GM19463 (cell line): Measurements from ENCODE around the gene SSTR3.

Experiments
- ATAC-seq: cut with Tn5 transposase; IDR thresholded peaks from one replicate; pipeline ENCODE4 v1.9.1; 2021; ENCODE audit warnings: mild to moderate bottlenecking, moderate library complexity; ENCODE audit not compliant: unreplicated experiment

SSTR3 gene

DNA sequence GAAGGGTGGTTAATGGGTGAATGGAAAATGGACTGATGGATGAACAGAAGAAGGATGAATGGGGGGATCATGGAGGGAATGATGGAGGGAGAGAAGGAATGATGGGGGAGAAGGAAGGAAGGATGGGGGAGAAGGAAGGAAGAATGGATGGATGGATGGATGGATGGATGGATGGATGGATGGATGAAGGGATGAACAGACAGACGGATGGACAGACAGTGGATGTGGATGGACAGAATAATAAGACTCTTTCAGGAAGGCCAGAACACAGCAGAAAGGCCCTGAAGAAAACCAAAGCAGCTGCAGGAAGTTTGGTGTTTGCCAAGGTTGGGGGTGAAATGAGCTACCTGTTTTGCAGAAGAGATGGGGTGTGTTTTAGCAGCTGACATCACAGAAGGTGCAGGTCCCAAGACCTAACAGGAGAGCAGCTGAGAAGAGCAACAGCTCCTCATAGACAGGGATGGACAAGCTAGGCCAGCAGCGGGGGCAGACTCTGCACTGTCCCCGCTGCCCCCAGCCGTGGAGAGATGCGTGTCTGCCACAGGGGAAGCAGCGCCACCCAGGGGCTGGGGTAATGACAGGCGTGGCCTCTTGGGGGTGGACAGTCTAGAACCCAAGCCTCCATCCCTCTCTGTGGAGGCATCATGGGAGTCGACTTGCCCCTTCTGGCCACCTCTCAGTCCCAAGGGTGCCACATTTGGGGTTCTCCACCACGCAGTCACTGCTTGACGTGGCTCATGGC, 42.2 kb downstream of the SSTR3 start:
- no peak for ATAC-seq

DNA sequence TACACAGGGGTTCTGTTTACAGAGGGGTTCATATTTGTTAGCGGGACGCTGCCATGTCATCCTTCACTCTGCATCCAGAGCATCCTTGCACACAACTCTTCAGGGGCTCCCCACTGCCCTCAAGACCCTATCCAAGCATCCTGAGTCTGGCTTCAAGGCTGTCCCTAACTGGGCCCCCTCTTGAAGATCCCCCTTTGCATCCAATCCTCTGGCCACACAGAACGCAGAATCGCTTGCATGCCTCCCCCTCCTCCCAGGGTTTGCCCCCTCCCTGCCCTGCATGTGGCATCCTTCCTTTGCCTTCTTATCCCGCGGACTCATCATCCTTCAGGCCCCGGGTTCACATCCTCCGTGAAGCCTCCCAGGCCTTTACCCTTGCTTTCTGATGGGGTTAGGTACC, 42.9 kb downstream of the SSTR3 start:
- ATAC-seq, result no peak

GRCh38 chr22:37167981-37168647, 44.2 kb downstream of the SSTR3 start:
- ATAC-seq, result no peak

GRCh38 chr22:37167176-37167980, 44.9 kb downstream of the SSTR3 start:
- no peak for ATAC-seq

DNA sequence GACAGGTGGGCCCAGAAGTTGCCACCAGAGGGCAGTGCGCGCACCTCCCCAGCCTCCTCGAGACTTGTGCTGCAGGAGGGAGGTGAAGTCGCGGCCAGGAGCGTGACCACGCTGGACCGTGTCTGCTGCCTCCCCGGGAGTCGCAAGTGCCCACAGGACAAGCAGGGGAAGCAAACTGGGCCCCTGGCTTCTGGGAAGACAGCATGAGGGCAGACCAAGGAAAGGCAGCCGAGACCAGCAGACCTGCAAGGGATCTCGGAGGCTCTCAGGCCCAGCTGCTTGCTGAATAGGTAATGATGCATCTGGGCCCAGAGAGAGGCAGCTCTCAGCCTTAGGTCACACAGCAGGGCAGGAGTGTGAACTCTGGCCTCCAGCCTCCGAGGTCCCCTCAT, 45.6 kb downstream of the SSTR3 start:
- ATAC-seq, result no peak

- ATAC-seq, result no peak
These were observed 46.2 kb downstream of the SSTR3 start for GRCh38 chr22:37165940-37166674.

GRCh38 chr22:37165066-37165465, 47.2 kb downstream of the SSTR3 start:
- ATAC-seq, result no peak

- ATAC-seq, result no peak
These were observed 47.8 kb downstream of the SSTR3 start for GRCh38 chr22:37164505-37164887.

DNA sequence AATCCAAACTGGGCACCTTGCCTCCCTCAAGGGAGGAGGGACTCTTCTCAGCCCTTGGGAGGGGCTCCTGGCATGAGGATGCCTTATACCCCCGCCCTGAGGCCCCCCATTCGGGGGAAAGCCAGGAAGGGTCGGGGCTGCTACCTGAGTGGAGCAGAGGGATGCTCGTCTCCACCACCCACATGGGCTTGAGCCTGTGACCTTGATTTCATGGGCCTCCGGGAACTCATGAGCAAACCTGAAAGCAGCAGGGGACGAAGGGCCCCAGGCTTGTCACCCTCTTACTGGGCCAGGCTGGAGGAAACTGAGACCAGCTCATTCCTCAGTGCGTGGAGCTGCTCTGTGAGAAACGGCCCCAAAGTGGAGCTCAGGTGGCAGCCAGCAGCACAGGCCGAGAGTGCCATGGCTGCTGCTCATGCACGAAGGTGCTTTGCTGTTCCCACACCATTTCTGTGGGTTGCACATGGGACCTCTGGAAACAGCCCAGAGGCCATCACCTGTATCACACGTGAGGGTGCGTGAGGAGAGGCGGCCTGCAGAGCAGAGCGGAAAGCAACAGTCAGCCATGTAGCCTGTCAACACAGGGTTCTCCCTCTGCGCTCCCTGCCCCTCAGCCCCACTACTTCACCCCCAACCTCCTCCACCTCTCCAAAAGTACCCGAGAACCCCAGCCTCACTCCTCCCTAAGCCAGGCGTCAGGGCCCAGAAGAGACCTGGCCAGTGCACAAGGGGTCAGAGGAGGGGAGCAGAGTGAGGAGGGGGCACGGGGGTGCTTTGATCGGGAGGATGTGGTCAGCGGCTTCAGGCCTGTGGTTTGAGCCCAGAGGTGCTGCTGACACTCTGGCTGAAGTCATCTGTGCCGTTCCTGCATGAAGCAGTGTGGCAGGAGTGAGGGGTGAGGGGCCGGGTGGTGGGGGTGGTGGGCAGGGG, 48.4 kb downstream of the SSTR3 start:
- peak; percentile 33 for ATAC-seq

- ATAC-seq, result no peak
These were observed 49.2 kb downstream of the SSTR3 start for GRCh38 chr22:37163096-37163489.

DNA sequence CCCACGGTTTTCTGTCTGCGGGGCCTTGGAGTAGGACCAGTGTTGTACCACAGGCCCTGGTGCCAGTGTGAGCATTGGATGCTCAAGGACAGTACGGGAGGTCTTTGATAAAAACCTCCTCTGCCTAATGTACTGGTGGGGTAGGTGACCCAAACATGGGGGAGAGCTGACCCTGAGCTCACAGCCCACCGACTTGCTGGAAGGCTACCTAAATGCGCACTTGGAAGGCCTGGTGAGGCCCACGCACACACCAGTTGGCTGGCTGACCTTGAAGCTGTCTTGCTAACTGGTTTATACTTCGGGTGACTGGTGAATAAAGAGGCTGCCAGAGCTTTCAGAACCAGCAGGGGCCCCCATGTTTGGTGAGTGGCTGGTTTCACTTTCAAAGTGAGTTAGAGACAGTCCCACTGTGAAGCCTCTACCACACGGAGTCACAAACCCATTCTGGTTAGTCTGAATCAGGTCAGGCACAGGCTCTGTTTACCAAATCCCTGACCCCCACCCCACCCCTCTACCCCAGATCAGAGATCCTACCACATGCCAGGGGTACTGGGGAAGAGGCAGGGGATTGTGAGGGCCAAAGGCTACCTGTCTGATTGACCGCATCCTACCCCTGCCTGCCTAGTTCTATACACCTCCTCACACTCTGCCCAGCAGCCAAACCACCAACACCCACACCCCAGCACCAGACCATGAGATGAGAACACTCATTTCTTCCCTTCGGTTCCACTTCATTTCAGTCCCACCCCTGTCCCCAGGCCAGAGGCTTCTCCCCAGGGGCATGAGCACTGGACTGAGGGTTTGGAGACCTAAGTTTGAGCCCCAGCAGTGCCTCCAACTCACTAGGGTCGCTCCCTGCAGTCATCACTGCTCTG, 49.8 kb downstream of the SSTR3 start:
- ATAC-seq, result peak; percentile 48

- no peak for ATAC-seq
These were observed 50.8 kb downstream of the SSTR3 start for GRCh38 chr22:37161443-37161842.

- ATAC-seq, result no peak
These were observed 52.2 kb downstream of the SSTR3 start for GRCh38 chr22:37160027-37160426.

DNA sequence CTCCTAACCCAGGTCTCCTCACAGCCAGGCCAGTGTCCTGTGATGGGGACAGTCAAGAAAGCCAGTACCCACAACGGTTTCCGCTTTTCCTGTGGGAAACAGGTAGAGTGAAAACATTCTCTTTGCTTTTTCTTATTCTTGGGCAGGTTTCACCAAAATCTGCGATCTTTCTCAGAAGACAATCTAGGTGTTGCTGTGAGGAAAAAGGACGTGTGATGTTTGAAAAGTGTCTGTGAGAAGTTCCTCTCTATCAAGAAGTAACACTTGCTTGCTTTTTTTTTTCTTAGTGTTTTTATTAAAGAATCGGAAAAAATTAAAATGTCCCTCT, 53.4 kb downstream of the SSTR3 start:
- ATAC-seq, result no peak

- ATAC-seq, result no peak
These were observed 54.6 kb downstream of the SSTR3 start for GRCh38 chr22:37157516-37158285.

DNA sequence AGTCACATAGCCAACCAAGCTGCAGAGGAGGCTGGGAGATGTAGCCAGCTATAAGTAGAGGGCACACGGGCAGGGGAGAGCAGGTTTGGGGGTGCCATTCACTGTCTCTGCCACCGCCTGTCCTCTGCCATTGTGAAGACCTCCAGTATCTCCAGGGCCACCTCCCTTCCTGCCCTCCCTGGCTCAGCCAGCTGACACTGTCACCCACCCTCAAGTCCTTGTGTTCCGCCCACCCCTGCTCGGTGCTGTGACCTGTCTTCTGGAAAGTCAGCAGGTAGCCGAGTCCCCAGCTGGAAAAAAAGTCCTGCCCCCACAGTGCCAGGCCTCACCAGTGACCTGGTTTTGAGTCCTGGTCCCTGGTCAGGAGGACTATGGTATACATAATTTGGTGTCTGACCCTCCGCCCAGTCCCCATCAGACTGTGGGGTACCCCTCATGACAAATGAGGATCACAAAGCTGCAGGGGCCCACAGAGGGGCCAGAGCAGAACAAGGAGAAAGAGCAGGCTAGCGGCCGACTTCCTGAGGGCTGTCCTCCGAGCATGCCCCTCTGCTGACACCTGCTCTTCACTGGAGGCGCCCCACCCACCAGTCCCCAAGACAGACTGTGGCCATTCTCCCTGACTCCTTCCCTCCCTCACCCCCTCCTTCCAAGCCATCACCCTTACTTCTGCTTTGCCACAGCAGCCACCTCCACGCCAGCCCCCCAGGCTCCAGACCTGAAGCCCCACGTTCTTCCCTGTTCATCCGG, 55.4 kb downstream of the SSTR3 start:
- no peak for ATAC-seq

DNA sequence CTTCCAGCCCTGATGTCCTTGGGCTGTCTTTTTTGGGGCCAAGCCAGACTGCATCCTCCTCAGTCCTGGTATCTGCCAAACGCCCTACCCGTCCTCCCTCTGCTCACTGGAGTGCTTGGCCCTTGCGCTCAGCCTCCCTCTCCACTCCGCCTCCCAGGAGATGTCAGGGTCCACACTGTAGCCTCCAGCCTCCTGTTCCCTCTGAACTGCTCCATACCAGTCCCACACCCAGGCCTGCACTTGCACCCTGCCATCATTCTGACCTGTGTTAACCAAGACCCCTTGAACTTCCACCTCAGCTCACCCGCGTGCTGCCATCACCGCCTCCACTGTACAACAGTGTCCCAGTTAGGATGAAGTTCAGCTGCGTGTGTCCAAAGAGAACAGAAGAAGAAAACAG, 56.3 kb downstream of the SSTR3 start:
- no peak for ATAC-seq
